GM19043 (cell line): Measurements from ENCODE around the gene INF2.
A peak's percentile ranks its signal among the peaks of the same experiment; 100 is the strongest.
"Not testable (repeated sequence)": the region's sequence is repeated elsewhere in the genome, so short reads cannot be mapped to it uniquely, and the experiment has no call there.

ENCODE experiments used
- ATAC-seq: cut with Tn5 transposase; IDR thresholded peaks from one replicate; pipeline ENCODE4 v1.9.1; 2021; ENCODE audit warnings: low read depth; ENCODE audit not compliant: unreplicated experiment

The INF2 gene

DNA sequence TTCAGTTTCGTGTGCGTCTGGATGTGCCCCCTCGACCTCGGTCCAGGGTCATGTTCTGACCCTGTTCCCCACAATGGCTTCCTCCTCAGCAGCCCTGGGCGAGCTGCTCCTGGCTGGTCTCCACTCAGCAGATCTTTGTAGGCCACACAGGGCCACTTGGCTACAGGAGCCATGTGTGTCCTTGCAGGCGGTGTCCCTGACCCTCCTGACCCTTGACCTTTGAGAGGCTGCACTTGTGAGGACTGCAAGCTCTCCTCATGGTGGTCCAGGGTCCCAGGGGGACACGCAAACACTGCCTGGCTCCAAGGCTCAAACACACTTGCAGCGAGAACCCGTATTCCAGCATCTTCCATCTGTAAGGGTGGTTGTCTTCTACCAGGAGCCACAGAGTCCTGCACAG is 56.0 kb downstream of the INF2 start:
- ATAC-seq: no peak

DNA sequence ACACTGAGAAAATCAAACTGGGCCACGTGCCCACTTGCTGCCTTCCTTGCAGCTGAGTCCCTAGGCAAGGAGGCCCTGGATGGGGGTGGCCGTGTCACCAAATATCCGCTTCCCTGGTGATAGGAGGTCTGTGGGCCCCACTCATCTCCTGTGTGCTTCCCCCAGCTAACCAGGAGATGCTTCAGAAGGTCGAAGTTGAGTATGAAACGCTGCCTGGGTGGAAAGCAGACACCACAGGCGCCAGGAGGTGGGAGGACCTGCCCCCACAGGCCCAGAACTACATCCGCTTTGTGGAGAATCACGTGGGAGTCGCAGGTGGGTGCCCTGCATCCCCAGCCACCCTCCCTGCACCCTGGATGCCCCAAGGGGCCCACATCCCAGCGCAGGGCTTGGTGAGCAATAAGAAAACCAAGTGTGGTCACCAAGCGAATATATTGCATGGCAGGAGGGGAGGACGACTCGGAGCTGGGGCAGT is 56.7 kb downstream of the INF2 start:
- ATAC-seq: no peak

DNA sequence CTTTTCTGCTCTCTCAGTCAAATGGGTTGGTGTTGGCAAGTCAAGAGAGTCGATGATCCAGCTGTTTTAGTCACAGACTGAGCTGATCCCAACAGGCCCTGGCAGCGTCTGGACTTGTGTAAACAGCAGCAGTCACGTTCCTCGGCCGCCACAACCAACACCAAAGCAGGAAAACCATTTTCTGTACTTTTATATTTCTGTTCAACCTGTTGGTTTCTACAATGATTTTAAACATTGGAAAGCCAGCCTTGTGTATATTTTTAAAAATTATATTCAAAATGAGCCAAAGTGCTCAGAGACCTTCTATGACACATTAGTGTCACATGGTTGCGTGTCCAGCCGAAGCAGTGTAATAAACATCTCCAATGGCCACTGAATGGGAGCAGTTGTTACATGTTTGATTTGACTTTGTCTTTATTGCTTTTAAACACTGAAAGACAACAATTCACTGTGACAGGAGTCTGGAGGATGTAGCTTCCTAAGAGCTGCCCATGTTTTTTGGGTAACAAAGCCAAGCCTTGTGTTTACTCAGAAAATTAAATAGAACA is 57.6 kb downstream of the INF2 start:
- ATAC-seq: no peak

DNA sequence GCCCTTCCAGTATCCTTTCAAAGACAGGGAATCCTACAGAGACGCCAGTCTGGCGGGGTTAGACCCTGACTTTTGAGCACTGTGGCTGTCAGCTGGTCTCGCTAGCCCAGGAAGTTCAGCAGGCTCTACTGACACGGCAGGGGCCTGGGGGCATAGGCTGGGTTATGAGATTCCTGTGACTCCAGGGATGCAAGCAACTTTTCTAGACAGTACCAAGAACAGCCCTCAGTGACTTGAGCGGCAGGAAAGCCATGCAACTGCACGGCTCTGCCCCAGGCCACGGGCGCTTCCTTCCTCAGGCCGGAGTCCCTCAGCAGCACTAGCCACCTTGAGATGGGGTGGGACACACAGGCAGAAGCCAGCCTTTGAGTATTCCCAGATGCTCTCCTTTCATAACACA is 58.5 kb downstream of the INF2 start:
- no peak for ATAC-seq

DNA sequence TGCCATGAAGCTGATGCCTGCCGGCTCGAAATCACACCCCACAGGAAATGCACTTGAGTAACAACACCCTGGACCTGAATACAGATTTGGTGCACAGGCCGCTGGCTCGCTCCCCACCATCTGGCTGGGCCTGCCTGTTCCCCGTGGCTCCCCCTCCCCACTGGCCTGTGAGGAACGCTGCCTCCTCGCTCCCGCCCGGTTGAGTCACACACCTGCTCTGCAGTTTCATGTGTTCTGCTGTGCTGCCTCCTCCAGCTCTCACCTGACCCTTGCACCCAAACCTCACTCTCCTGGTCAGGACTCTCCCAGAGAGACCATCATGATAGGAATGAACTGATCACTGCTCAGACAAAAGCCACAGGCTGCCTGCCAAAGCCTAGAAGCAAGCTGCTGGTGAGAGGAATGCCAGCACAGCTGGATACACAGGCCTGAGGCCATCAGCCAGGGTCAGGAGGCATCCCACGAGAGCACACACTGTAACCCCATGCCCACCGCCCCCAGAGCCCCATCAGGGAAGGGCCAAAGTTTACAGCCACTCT is 59.8 kb downstream of the INF2 start:
- ATAC-seq: no peak

DNA sequence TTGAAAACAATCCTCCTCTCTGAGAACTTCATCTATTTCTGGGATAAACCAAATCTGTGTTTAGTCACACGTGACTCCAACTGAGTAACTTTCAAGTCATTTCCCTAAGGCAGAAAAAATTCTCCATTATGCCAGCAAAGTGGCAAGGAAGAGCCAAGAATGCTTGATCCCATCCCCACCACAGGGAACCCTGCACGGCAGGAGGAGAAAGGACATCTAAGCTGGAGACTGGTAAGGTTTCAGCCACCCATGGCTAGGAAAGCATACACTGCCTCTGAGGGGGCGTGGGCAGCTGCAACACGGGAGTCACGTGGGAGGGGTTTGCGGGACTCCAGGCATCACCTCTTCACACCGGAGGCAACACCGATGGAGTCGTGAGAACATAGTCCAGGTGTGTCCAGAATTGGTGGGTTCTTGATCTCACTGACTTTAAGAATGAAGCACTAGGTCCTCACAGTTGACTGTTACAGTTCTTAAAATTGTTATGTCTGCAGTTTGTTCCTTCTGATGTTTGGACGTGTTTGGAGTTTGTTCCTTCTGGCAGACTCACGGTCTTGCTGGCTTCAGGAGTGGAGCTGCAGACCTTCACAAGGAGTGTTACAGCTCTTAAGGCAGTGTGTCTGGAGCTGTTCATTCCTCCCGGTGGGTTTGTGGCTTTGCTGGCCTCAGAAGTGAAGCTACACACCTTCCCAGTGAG is 60.8 kb downstream of the INF2 start:
- ATAC-seq: no peak

DNA sequence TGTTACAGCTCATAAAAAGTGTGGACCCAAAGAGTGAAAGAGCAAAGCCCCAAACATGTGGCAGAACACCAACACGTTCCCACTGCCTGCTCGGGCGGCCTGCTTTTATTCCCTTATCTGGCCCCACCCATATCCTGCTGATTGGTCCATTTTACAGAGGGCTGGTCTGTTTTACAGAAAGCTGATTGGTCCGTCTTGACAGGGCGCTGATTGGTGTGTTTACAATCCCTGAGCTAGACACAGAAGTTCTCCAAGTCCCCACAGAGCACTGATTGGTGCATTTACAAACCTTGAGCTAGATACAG is 61.3 kb downstream of the INF2 start:
- not testable (repeated sequence) for ATAC-seq

DNA sequence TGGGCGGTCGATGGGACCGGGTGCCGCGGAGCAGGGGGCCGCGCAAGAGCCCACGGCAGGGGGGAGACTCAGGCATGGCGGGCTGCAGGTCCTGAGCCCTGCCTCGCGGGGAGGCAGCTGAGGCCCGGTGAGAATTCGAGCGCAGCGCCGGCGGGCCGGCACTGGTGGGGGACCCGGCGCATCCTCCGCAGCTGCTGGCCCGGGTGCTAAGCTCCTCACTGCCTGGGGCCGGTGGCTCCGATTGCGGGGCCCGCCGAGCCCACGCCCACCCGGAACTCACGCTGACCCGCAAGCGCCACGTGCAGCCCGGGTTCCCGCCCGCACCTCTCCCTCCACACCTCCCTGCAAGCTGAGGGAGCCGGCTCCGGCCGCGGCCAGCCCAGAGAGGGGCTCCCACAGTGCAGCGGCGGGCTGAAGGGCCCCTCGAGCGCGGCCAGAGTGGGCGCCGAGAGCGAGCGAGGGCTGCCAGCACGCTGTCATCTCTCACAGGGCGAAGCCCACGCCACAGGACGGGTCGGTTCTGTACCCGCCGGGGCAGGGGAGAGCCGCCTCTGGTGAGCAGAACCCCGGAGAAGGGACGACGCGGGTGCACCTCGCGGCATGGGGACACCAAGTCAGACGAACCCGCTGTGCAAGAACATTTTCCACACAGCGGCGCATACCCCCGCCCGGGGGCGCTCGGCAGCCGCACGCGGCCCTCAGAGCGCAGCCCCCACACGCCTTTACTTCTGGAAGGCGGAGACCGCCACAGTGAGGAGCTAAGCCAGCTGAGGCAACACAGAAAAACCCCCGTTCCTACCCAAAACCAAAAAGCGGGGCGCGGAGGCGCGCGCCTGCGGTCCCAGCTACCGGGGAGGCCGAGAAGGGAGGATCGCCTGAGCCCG is 62.4 kb downstream of the INF2 start:
- ATAC-seq: no peak

DNA sequence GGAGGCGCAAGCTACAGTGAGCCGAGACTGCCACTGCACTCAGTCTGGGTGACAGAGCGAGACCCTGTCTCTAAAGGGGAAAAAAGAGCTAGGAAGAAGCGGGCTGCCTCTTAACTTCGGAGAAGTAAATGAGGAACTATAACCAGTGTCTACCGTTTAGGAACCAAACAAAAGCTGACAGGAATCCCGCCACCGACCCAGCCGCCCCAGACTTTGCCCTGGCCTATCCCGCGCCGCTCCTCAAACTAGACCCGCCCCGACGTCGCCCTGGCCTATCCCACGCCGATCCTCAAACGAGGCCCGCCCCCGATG is 63.0 kb downstream of the INF2 start:
- ATAC-seq: peak; percentile 84

DNA sequence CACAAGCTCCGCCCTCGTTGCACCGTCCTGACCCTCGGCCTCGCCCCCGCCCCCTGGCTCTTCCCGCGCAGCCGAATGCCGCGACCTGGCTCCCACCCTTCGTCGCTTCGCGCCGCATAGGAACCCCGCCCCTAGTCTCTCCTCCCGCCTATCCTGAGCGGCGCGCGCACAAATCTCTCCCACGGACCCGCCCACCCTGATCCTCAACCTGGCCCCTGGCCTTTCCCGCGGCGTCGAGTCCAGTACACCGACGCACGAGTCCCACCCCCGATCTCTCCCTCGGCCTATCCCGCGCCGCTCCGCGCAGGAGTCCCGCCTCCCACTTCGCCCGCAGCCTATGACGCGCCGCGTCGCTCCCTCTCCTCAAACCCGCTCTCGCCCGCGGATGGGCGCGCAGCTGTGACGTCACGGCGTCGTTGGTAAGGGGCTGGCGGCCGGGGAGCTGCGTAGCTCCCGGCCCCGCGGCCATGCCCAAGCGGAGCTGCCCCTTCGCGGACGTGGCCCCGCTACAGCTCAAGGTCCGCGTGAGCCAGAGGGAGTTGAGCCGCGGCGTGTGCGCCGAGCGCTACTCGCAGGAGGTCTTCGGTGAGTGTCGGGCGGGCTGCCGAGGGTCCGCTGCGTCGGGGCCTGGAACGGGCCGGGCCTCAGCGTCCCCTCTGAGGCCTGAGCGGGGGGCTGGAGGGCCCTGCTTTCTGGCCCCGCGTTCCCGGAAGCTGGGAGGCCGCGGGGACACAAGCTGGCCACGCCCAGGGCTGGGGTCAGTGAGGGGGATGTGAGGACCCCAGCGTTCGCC is 63.5 kb downstream of the INF2 start, which contains the start of gene SIVA1:
Gene SIVA1 (plus strand): TSS at position 413 of the 793 bp plus-strand sequence. CDS start 55 bp downstream, at position 468.
- ATAC-seq: peak; percentile 92

DNA sequence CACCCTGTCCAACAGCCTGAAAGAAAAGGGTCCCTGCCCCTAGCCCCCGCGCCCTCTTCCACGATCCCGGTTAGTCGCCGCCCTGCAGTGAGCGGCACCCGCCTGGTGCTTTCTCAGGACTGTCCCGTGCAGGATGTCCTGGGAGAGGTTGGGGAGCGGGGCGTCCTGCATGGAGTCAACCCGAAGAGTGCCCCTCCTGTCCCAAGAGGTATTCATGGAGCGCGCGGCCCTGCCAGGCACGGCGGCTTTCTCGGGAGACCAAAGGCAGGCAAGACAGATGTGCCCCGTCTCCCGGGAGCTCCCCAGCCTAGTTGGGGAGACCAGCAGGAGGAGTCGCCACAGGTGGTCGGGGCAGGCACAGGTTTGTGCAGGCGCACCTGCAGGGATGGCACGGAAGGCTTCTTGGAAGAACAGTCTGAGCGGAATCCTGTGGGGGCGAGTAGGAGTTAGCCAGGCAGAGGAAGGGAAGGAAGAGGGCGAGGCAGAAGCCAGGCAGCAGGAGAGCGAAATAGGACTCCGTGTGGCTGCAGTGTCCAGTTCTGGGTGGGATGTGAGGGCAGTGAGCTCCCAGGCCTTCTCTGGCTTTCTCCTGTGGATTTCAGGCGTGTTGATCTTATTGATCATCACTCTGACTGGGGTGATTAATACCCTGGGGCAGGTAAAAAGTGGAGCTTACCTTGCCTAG is 64.3 kb downstream of the INF2 start:
- no peak for ATAC-seq

DNA sequence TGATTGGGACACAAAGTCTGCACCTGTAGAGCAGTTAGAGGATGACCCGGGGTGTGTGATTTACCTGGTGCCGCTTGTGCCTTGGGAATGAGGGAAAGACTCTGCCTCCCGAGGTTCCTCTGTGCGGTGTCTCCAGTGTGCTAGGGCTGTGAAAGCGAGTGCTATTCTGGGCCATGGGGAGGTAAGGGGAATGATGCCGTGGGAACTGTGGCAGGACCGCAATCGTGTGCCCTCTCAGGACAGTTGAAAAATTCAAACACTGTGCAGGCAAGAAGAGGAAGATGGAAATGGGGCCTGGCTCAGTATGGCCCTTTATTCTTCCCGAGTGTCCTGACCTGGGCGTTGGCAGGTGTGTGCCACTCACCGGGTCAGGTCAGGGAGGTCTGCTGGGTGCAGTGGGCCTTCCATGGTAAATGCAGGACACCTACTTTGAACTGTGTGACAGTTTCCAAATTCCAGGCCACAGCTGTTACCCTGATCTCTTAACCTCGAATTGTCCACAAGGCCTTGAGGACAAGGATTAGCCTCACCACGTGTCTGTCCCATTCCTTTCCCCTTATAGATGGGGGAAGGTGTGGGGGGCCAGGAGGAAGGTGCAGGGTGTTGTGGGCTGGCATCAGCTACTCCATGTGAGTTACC is 64.9 kb downstream of the INF2 start:
- no peak for ATAC-seq

DNA sequence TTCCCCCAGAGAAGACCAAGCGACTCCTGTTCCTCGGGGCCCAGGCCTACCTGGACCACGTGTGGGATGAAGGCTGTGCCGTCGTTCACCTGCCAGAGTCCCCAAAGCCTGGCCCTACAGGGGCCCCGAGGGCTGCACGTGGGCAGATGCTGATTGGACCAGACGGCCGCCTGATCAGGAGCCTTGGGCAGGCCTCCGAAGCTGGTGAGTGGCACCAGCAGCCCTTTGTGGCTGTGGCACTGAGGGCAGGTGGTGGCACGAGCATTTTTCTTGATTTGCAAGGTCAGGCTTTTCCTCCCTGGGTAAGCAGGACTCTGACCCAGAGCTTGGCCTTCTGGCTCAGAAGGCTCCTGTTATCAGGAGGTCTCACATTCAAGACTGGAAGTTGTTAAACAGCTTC is 66.2 kb downstream of the INF2 start:
- no peak for ATAC-seq

DNA sequence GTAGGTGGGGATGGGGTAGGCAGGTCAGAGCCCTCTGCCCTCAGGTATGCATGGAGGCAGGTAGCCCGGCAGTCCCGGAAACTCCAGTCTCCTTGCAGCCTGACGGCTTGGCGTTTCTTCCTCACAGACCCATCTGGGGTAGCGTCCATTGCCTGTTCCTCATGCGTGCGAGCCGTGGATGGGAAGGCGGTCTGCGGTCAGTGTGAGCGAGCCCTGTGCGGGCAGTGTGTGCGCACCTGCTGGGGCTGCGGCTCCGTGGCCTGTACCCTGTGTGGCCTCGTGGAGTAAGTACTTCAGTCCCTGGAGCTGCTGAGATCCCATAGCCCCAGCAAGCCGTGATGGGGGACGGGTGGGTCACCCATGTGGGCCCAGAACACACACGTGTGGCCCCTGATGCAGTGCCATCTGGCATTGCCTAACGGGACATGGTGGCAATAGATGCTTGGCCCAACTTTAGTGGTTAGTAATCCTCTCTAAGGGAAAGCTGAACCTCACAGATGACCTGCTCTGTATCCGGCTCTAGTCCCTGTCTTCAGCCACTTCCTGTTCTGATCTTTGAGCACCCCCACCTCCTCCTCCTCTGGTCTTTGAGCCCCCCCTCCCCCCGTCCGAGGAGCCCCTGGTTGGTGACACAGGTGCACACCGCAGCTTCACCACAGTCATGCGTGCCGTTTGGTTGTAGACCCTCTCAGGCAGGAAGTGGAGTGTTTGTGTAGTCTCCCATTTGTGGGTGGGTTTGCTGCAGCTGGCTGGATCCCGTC is 67.2 kb downstream of the INF2 start:
- no peak for ATAC-seq

DNA sequence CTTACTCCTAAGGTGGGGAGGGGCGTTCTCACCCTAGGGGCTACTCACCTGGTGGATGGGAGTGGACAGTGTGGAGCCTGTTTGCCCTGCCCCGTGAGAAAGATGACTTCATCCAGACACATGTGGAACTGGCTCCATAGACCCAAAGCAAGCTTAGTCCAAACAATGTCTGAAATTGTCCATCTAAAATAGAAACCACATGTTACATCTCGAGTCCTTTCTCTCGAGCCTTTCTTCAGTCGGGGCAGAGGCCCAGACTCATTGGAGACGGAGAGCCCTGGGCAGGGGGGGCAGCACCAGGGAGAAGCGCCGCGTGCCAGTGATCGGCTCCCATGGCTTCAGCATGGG is 67.8 kb downstream of the INF2 start:
- ATAC-seq: no peak

DNA sequence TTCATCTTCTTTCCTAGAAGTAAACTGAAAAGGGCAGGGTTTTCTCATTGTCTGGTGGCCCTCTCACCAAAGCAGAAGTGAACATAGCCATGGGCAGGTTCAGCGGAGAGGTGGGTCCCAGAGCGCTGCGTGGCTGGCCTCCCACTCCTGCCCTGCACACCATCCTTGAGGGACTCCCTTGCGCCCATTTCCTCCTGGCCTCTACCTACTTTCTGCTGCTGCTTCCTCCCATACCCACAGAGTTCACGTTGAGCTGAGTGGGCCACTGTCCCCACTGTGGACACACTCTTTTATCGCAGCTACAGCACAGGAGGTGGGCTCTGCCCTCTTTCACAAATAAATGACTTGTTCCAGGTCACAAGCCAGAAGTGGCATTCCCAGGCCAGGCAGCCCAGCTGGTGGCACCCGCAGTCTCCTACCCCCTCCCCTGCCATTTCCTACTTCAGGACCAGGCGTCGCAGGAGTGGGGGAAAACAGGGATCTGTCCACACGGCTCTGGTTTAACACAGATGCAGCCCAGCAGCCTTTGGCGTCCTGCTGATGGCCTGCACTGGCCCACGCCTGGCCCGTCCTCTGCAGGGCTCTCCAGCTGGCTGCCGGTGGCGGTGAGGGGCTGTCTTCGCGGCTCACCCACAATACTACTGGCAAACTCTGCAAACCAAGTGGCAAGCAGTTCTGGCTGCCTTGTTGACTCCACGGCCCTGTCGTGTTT is 68.4 kb downstream of the INF2 start:
- no peak for ATAC-seq

DNA sequence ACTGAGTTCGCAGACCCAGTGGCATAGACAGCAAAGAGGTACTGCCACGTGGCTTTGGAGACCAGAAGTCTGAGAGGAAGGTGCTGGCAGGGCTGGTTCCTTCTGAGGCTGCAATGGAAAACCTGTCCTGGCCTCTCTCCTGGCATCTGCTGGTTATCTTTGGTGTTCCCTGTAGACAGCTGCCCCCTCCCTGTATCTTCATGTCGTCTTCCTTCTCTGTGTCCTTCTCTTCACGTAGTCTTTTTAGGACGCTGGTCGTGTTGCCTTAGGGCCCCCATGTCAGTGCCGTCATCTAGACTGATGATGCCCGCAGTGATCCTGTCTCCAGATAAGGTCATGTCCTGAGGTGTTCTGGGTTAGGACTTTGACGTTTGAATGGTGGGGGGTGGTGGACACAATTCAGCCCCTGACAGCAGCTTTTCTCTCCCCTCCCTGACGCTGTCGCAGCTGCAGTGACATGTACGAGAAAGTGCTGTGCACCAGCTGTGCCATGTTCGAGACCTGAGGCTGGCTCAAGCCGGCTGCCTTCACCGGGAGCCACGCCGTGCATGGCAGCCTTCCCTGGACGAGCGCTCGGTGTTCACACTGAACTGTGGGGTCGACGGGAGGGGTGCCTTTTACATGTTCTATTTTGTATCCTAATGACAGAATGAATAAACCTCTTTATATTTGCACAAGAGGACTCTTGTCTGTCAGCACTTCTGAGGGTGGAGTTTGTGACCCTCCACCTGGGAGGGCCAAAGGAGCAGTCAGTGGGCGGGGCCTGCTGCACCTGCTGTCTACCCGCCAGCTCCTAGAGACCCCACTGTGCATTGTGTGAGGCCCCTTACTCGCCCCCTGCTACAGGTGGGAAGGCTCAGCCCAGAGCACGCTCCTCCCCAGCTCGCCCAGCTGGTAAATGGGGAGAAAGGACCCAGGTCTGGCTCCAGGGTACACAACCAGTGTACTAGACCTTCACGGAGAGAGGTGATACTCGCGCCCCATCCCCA is 69.9 kb downstream of the INF2 start:
- ATAC-seq: no peak
